ENCODE data around the gene IRAK1.
"Not testable (repeated sequence)": the region's sequence is repeated elsewhere in the genome, so short reads cannot be mapped to it uniquely, and the experiment has no call there.

Gene IRAK1

GRCh38 chrX:153993978-153994377 is 25.7 kb downstream of the IRAK1 start:
- DNase-seq: no peak

DNA sequence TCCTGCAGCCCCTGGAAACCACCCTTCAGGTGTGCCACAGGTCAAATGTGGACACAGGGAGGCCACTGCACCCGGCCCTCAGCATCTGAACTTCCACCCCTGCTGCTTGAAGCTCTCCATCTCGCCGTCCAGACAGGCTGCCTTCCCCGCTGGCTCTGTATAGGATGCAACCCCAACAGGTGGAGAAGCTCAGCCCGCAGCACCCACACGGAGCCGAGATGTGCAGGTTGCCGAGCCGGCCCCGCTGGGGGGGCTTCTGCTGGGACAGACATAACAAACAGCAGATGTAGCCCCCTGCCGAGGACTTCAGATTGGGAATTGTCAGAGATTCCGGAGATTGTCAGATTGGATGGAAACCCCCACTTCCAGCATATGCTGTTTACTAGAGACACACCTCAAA is 26.6 kb downstream of the IRAK1 start:
- DNase-seq: no peak

DNA sequence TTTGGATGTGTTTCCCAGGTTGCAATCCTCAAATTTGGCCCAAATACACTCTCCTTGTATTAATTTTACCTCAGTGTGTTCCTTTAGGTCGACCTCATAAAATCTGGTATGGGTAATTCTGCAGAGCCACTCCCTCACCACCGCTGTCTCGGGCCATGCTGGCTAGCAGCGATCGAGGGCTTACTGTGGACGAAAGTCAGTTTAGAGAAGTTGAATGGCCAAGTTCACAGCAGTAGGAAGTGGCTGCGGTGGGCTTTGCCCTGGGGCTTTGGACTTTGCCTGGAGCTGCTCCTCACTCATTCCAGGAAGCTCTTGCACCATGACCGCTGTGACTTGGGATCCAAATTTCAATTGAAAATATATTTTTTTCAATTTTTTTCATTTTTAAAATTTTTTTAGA is 27.5 kb downstream of the IRAK1 start:
- no peak for DNase-seq

- DNase-seq: no peak
These were observed 28.6 kb downstream of the IRAK1 start for GRCh38 chrX:153991013-153991580.

GRCh38 chrX:153989973-153990655 is 29.6 kb downstream of the IRAK1 start:
- DNase-seq: no peak

DNA sequence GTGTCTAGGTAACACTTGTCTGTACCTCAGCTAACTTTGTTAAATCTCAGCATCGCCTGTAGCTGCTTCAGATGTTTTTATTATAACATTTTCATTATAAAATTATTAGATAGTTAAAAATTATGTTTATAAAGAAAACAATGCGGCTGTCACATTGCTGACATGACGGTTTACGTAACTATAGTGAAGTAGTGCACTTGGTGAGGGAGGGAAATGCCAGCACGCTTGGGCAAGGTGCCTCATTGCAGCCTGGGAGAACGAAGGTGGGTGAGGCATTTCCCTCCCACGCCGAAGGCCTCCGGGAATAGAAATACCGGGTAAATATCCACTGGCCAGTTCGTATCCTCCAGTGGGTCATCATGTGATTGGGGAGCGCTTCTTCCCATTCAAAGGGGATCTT is 31.2 kb downstream of the IRAK1 start:
- no peak for DNase-seq

DNA sequence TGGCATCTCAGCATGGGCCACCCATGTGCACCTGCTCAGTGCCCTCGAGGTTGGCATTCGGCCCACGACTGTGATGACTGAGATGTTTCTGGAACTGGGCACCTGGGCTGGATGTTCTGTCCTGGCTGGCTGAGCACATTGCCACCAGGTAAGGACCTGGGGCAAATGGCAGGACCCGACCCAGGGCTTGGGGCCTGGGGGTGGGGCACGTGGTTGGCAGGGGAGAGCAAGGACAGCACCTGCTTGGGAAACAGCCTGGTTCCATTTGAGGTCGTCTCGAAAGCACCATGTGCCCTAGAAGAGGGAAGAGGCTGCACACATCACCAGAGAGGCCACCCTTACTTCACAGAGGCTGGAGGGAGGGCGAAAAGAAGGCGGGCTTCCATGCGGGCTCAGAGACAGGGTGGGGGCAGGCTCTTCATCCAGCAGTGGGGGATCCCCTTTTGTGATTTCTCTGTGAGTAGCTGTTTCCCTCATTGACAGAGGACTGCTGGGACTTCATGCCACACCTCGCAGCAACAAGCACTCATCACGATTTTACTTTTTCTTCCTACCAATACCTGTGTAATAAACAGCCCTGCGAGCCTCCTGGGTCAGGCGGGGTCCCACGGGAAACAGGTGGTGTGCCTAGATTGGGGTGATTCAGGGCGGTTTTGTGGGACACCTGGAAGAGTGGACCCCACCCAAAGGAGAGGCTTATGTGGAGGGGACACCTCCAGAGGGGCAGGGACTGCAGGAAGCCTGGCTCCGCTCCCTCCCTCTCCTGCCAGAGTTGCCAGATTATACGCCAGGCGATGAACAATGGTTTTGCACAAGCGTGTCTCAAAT is 35.1 kb downstream of the IRAK1 start:
- no peak for DNase-seq

DNA sequence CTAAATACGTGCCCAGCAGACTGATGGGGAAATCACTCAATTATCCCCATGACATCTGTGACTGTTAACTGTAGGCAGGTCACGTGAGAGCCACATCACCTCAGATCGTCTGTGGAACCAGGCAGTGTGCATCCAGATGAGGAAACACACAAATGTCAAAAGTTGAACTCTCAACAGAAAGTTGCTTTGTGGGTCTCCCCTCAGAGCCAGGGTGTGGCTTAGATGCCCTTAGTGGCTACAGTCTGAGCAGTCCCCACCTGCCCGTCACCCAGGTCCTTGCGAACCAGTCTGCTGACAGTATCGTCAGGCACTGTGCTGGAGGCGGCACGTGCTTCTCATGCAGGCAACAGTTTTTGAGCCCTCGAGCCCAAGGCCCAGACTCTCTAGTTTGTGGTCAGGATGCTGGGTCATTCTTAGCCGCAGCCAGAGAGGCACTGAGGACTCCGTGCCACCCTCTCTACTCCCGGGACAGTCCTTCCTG is 36.3 kb downstream of the IRAK1 start:
- DNase-seq: no peak

DNA sequence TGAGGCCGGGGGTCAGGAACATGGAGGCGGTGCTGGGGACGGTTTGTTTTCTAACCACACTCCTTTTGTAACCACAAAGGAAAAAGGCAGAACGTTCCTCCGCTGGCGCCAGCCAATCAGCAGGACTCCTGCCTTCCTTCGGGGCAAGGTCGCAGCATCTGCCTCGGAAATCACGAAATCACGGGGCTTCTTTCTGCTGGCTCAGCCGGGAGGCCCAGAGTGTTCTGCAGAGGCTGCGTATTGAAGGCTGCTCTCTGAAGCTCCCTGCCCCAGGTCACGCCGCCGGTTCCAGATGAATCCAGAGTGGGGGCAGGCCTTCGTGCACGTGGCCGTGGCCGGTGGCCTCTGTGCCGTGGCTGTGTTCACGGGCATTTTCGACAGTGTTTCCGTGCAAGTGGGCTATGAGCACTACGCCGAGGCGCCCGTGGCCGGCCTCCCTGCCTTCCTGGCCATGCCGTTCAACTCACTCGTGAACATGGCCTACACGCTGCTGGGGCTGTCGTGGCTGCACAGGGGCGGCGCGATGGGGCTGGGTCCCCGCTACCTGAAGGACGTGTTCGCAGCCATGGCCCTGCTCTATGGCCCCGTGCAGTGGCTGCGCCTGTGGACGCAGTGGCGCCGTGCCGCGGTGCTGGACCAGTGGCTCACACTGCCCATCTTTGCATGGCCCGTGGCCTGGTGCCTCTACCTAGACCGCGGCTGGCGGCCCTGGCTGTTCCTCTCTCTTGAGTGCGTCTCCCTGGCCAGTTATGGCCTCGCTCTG is 37.8 kb downstream of the IRAK1 start:
- no peak for DNase-seq

DNA sequence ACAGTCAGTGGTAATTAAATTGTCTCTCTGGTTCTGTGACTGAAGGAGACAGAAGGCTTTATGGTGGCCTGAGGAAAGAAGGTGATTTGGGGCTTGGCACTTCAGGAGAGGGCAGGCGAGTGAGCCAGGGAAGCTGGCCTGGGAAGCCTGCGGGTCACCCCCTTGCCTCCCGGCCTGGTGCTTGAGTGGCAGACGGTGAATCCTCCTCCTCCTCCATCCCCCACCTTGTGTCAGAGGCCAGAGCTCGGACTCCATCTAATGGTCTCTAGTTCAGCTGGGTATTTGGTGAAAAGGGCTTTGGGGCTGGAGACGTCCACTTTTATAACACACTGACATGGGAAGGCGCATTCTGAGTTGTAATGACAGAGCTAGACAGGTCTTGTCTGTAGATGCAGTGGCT is 38.5 kb downstream of the IRAK1 start:
- no peak for DNase-seq

- DNase-seq: not testable (repeated sequence)
These were observed 39.3 kb downstream of the IRAK1 start for GRCh38 chrX:153980394-153980793.

DNA sequence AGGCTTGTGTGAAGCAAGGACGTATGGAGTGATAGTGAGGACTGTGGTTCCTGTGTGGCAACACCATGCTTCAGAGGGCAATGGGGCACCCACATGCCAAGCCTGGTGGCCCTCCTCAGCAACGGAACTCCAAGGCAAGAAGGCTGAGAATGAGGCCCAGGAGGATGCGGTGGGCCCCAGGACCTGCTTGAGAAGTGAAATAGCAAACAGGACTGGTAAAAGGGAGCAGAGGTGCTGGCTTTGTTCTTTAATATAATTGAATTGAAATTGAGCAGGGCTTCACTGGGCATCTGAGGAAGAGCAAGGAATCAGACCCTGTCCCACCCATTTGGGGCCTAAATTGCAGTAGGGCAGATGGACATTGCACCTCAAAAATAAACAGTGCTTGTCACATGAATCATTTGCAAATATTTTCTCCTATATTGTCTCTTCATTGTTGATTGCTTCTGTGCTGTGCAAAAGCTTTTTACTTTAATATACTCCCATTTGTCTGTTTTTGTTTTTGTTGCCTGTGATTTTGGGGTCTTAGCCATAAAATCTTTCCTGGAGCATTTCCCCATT is 44.9 kb downstream of the IRAK1 start:
- DNase-seq: no peak

GRCh38 chrX:153974003-153974725 is 45.5 kb downstream of the IRAK1 start:
- DNase-seq: no peak

- DNase-seq: no peak
These were observed 46.3 kb downstream of the IRAK1 start for GRCh38 chrX:153973127-153974002.

GRCh38 chrX:153972368-153973126 is 47.2 kb downstream of the IRAK1 start, which contains the start of gene TMEM187:
Gene TMEM187 (plus strand): TSS chrX:153972754. CDS start chrX:153982063, 9,309 bp downstream.
- peak; percentile 88 for DNase-seq

DNA sequence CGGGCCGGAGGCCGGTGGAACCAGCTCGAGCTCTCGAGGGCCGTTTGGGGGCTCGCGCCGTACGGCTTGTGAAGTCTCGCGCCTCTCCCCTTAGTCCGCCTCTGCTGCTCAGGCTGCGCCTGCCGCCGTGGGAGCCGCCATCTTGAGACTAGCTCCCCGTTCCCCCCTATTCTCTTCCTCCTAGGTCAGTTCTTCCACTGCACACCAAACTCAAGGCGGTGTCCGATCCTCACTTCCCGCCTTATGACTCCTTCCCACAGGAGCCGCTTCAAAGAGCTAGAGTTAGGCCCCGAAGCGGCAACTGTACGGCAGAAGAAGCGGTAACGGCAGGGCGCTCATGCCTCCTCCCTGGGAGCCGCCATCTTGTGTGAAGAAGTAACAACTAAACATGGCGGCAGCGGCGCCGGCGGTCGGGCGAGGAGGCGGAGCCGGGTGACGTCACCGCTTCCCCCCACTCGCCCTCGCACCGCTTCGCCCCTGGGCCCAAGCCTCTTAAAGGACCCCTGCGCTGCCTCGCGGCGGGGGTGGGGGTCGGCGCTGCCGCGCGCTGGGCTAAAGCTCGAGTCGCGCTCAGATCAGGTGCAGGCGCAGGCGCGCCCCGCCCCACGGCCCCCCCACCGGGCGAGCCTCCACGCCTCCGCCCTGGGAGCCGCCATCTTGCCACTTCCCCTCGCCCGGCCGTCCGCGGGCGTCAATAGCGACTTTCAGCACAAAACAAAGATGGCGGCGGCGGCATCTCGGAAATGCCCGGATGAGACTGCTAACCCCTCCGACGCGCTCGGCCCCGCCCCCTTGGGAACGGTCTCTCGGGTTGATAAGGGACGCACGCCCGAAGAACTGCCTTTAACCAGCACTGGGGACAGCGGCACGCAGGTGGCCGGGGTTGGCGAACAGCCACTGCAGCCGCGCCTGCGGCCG is 48.0 kb downstream of the IRAK1 start, which contains the start of gene HCFC1:
Gene HCFC1 (minus strand): TSS at position 369 of the 918 bp plus-strand sequence. CDS start 978 bp downstream, outside the sequence.
- DNase-seq: peak; percentile 91

DNA sequence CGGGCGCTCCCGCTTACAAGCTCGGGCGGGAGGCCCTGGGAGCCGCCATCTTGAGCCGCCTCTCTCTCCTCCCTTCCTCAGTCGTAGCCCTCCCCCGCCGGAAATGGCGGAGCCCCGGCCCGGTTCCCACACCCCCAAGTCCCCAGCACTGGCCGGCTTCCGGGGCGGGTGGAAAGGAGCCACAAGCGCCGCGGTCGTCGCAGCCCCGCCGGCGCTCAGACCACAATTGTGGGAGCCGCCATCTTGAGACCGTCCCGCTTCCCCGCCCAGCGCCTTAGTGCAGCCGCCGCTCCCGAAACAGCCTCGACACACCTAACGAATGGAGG is 48.6 kb downstream of the IRAK1 start:
- peak; percentile 88 for DNase-seq

DNA sequence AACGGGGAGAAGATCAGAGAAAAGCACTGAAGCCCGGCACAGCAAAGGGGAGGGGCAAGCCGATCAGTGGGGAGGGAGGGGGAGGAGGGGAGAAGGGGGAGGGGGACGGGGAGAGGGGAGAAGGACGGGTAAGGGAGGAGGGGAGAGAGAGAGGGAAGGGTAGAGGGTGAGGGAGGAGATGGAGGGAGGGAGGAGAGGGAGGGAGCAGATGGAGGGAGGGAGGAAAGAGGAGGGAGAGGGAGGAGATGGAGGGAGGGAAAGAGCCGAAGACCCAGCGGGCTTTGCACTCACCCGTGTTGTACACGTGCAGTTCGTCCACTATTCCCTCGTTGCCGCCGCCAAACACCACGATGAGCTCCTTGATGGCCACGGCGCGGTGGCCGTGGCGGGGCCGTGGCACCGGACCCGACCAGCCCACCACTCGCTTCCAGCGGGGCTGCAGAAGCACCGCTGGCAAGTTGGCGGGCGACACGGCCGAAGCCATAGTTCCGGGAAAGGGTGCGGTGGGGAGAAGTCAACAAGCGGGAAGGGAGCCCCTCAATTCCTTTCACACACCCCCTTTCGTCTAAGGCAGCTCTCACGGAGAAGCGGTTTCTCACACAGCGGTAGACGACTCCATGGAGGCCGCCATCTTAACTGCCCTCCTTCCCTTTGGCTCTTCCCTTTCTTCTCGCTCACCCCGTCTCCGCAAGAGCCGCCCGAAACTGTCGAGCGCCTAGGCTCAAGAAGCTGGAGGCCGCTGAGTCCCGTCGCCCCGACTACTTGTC is 49.2 kb downstream of the IRAK1 start:
- DNase-seq: peak; percentile 50
